GM19099 (cell line): ENCODE data around the gene CDH24.

Source experiments
- POLR2A ChIP-seq: IDR thresholded peaks from 3 replicates; pipeline ENCODE4 v1.6.1; 2011; ENCODE audit warnings: low read depth; ENCODE audit not compliant: insufficient read length; ENCODE audit errors: extremely low read depth

Gene CDH24

GRCh38 chr14:23093991-23094665, 36.8 kb upstream of the CDH24 start:
- TF ChIP-seq POLR2A = no peak

GRCh38 chr14:23093526-23093925, 36.2 kb upstream of the CDH24 start:
- no peak for TF ChIP-seq POLR2A

- no peak for TF ChIP-seq POLR2A
Observed at GRCh38 chr14:23093104-23093503, 35.8 kb upstream of the CDH24 start.

- TF ChIP-seq POLR2A = no peak
Observed at GRCh38 chr14:23091294-23092225, 34.2 kb upstream of the CDH24 start.

GRCh38 chr14:23090254-23090636, 32.9 kb upstream of the CDH24 start:
- TF ChIP-seq POLR2A = no peak

GRCh38 chr14:23089498-23090253, 32.4 kb upstream of the CDH24 start:
- TF ChIP-seq POLR2A = no peak

- no peak for TF ChIP-seq POLR2A
Observed at GRCh38 chr14:23086565-23086964, 29.2 kb upstream of the CDH24 start.

- TF ChIP-seq POLR2A = no peak
Observed at GRCh38 chr14:23085458-23085857, 28.1 kb upstream of the CDH24 start.

GRCh38 chr14:23080474-23080873, 23.2 kb upstream of the CDH24 start:
- TF ChIP-seq POLR2A = no peak

- TF ChIP-seq POLR2A = no peak
Observed at GRCh38 chr14:23079716-23080115, 22.4 kb upstream of the CDH24 start.

- no peak for TF ChIP-seq POLR2A
Observed at GRCh38 chr14:23078692-23079116, 21.4 kb upstream of the CDH24 start.

GRCh38 chr14:23077962-23078361, 20.6 kb upstream of the CDH24 start:
- no peak for TF ChIP-seq POLR2A

- TF ChIP-seq POLR2A = no peak
Observed at GRCh38 chr14:23076785-23077408, 19.6 kb upstream of the CDH24 start.

- no peak for TF ChIP-seq POLR2A
Observed at GRCh38 chr14:23074906-23075305, 17.6 kb upstream of the CDH24 start.
